ENCODE results near the gene SLC12A8.

Gene SLC12A8

GRCh38 chr3:125054062-125054448 is 158.5 kb downstream of the SLC12A8 start:
- 77% methylated on average over 4 of the region's 7 CpGs for WGBS

GRCh38 chr3:125053304-125053699 is 159.2 kb downstream of the SLC12A8 start:
- no peak for DNase-seq
- Histone ChIP-seq H4K91ac (ENCODE audit: low read length) (no peak overlapping the region), H3K23ac (ENCODE audit: low read length in 2 of 2) (no peak overlapping the region), H2AK5ac (ENCODE audit: low read length, severe bottlenecking) (peak overlapping the region; percentile 81), H3K79me1 (replicated peaks; ENCODE audit: low read length, poor library complexity, severe bottlenecking) (peaks cover 11% of the 10 kb centered on the region), H3K27me3 (ENCODE audit: control insufficient read depth in 1 of 2, insufficient read depth in 1 of 2, low read length in 2 of 2) (no peaks in the 10 kb centered on the region), H2BK15ac (ENCODE audit: low read depth, poor library complexity, severe bottlenecking) (no peak overlapping the region), H2AFZ (ENCODE audit: low read depth, low read length) (no peak overlapping the region), H2BK120ac (ENCODE audit: low read depth, low read length) (no peak overlapping the region), H3K14ac (ENCODE audit: low read length in 2 of 2) (peak overlapping the region in 1 of 2 experiments; percentile 80), H4K8ac (ENCODE audit: low read length) (peak overlapping the region; percentile 52), H3K18ac (ENCODE audit: low read depth in 1 of 2, low read length in 2 of 2) (peak overlapping the region; percentile 54 to 69), H3K4me1 (ENCODE audit: control insufficient read depth, insufficient read depth, low read depth, low read length) (peaks cover 19% of the 10 kb centered on the region), H2BK12ac (ENCODE audit: low read length in 2 of 2) (peak overlapping the region; percentile 49 to 70), H3K27ac (ENCODE audit: low read length, poor library complexity, severe bottlenecking) (peak overlapping the region; percentile 75), H3K4me2 (ENCODE audit: low read length, poor library complexity, severe bottlenecking) (peak overlapping the region; percentile 0), H3K9me3 (ENCODE audit: control insufficient read depth, low read length) (no peaks in the 10 kb centered on the region), H3K9ac (ENCODE audit: low read length) (peak overlapping the region; percentile 98), H3K4ac (ENCODE audit: low read depth in 1 of 2, low read length in 2 of 2) (no peak overlapping the region), H3K4me3 (ENCODE audit: insufficient read depth in 1 of 2, low read depth in 1 of 2, low read length in 2 of 2) (peak overlapping the region in 1 of 2 experiments; percentile 94), H3K36me3 (ENCODE audit: control insufficient read depth in 1 of 2, insufficient read depth in 2 of 2, low read depth in 1 of 2, low read length in 2 of 2) (peaks cover 7 to 35% of the 10 kb centered on the region in 2 experiments), H2BK5ac (ENCODE audit: low read depth, low read length, poor library complexity, severe bottlenecking) (no peak overlapping the region)
- 98% methylated on average over 2 of the region's 2 CpGs for WGBS

More at GRCh38 chr3:125054062-125054448, 158.5 kb downstream of the SLC12A8 start:
- H2AK5ac ChIP-seq (ENCODE audit: low read length, severe bottlenecking), result no peak overlapping the region
- H3K36me3 ChIP-seq (ENCODE audit: control insufficient read depth in 1 of 2, insufficient read depth in 2 of 2, low read depth in 1 of 2, low read length in 2 of 2), result peaks cover 6 to 28% of the 10 kb centered on the region in 2 experiments
- no peak overlapping the region for H3K4ac ChIP-seq (ENCODE audit: low read depth in 1 of 2, low read length in 2 of 2)
- H3K27ac ChIP-seq (ENCODE audit: low read length, poor library complexity, severe bottlenecking), result peak overlapping the region; percentile 19
- H2BK15ac ChIP-seq (ENCODE audit: low read depth, poor library complexity, severe bottlenecking), result no peak overlapping the region
- H3K9ac ChIP-seq (ENCODE audit: low read length), result peak overlapping the region; percentile 98
- no peak overlapping the region for H2BK120ac ChIP-seq (ENCODE audit: low read depth, low read length)
- peak; percentile 36 for DNase-seq
- H2BK12ac ChIP-seq (ENCODE audit: low read length in 2 of 2), result no peak overlapping the region
- no peak overlapping the region for H3K18ac ChIP-seq (ENCODE audit: low read depth in 1 of 2, low read length in 2 of 2)
- H4K91ac ChIP-seq (ENCODE audit: low read length), result no peak overlapping the region
- H3K4me1 ChIP-seq (ENCODE audit: control insufficient read depth, insufficient read depth, low read depth, low read length), result peaks cover 19% of the 10 kb centered on the region
- no peak overlapping the region for H4K8ac ChIP-seq (ENCODE audit: low read length)
- no peaks in the 10 kb centered on the region for H3K27me3 ChIP-seq (ENCODE audit: control insufficient read depth in 1 of 2, insufficient read depth in 1 of 2, low read length in 2 of 2)
- no peaks in the 10 kb centered on the region for H3K9me3 ChIP-seq (ENCODE audit: control insufficient read depth, low read length)
- H2AFZ ChIP-seq (ENCODE audit: low read depth, low read length), result no peak overlapping the region
- H3K79me1 ChIP-seq (replicated peaks; ENCODE audit: low read length, poor library complexity, severe bottlenecking), result peaks cover 8% of the 10 kb centered on the region
- H3K4me3 ChIP-seq (ENCODE audit: insufficient read depth in 1 of 2, low read depth in 1 of 2, low read length in 2 of 2), result peak overlapping the region in 1 of 2 experiments; percentile 94
- no peak overlapping the region for H3K14ac ChIP-seq (ENCODE audit: low read length in 2 of 2)
- H3K4me2 ChIP-seq (ENCODE audit: low read length, poor library complexity, severe bottlenecking), result peak overlapping the region; percentile 43
- H3K23ac ChIP-seq (ENCODE audit: low read length in 2 of 2), result no peak overlapping the region
- no peak overlapping the region for H2BK5ac ChIP-seq (ENCODE audit: low read depth, low read length, poor library complexity, severe bottlenecking)

- Histone ChIP-seq H3K4me1 (ENCODE audit: control insufficient read depth, insufficient read depth, low read depth, low read length) (peaks cover 19% of the 10 kb centered on the region), H4K91ac (ENCODE audit: low read length) (peak overlapping the region; percentile 77), H3K79me1 (replicated peaks; ENCODE audit: low read length, poor library complexity, severe bottlenecking) (peaks cover 13% of the 10 kb centered on the region), H3K4me3 (ENCODE audit: insufficient read depth in 1 of 2, low read depth in 1 of 2, low read length in 2 of 2) (peak overlapping the region in 1 of 2 experiments; percentile 94), H3K18ac (ENCODE audit: low read depth in 1 of 2, low read length in 2 of 2) (peak overlapping the region; percentile 69 to 78), H3K9ac (ENCODE audit: low read length) (peak overlapping the region; percentile 98), H3K36me3 (ENCODE audit: control insufficient read depth in 1 of 2, insufficient read depth in 2 of 2, low read depth in 1 of 2, low read length in 2 of 2) (peaks cover 10 to 40% of the 10 kb centered on the region in 2 experiments), H3K4me2 (ENCODE audit: low read length, poor library complexity, severe bottlenecking) (peak overlapping the region; percentile 59), H2BK5ac (ENCODE audit: low read depth, low read length, poor library complexity, severe bottlenecking) (no peak overlapping the region), H3K9me3 (ENCODE audit: control insufficient read depth, low read length) (no peaks in the 10 kb centered on the region), H2AK5ac (ENCODE audit: low read length, severe bottlenecking) (peak overlapping the region; percentile 23), H2BK15ac (ENCODE audit: low read depth, poor library complexity, severe bottlenecking) (no peak overlapping the region), H2BK12ac (ENCODE audit: low read length in 2 of 2) (peak overlapping the region in 1 of 2 experiments; percentile 49), H3K4ac (ENCODE audit: low read depth in 1 of 2, low read length in 2 of 2) (peak overlapping the region in 1 of 2 experiments; percentile 34), H3K27ac (ENCODE audit: low read length, poor library complexity, severe bottlenecking) (peak overlapping the region; percentile 75), H3K14ac (ENCODE audit: low read length in 2 of 2) (no peak overlapping the region), H2AFZ (ENCODE audit: low read depth, low read length) (no peak overlapping the region), H3K23ac (ENCODE audit: low read length in 2 of 2) (peak overlapping the region in 1 of 2 experiments; percentile 25), H2BK120ac (ENCODE audit: low read depth, low read length) (peak overlapping the region; percentile 35), H3K27me3 (ENCODE audit: control insufficient read depth in 1 of 2, insufficient read depth in 1 of 2, low read length in 2 of 2) (no peaks in the 10 kb centered on the region), H4K8ac (ENCODE audit: low read length) (peak overlapping the region; percentile 45)
- WGBS, result 22% methylated on average over 8 of the region's 8 CpGs
- DNase-seq, result peak; percentile 92
These were observed 159.8 kb downstream of the SLC12A8 start for GRCh38 chr3:125052624-125053303.

GRCh38 chr3:125051715-125052581 is 160.6 kb downstream of the SLC12A8 start:
- Histone ChIP-seq H2AFZ (ENCODE audit: low read depth, low read length) (no peak overlapping the region), H3K9ac (ENCODE audit: low read length) (peak overlapping the region; percentile 98), H3K9me3 (ENCODE audit: control insufficient read depth, low read length) (no peaks in the 10 kb centered on the region), H2BK5ac (ENCODE audit: low read depth, low read length, poor library complexity, severe bottlenecking) (no peak overlapping the region), H2BK120ac (ENCODE audit: low read depth, low read length) (peak overlapping the region; percentile 65), H2BK12ac (ENCODE audit: low read length in 2 of 2) (peak overlapping the region; percentile 38 to 81), H4K91ac (ENCODE audit: low read length) (no peak overlapping the region), H3K4me3 (ENCODE audit: insufficient read depth in 1 of 2, low read depth in 1 of 2, low read length in 2 of 2) (peak overlapping the region in 1 of 2 experiments; percentile 94), H3K36me3 (ENCODE audit: control insufficient read depth in 1 of 2, insufficient read depth in 2 of 2, low read depth in 1 of 2, low read length in 2 of 2) (peaks cover 16 to 48% of the 10 kb centered on the region in 2 experiments), H3K14ac (ENCODE audit: low read length in 2 of 2) (peak overlapping the region in 1 of 2 experiments; percentile 2), H3K4ac (ENCODE audit: low read depth in 1 of 2, low read length in 2 of 2) (peak overlapping the region; percentile 24 to 54), H3K27ac (ENCODE audit: low read length, poor library complexity, severe bottlenecking) (peak overlapping the region; percentile 75), H2BK15ac (ENCODE audit: low read depth, poor library complexity, severe bottlenecking) (peak overlapping the region; percentile 6), H3K79me1 (replicated peaks; ENCODE audit: low read length, poor library complexity, severe bottlenecking) (peaks cover 19% of the 10 kb centered on the region), H3K4me1 (ENCODE audit: control insufficient read depth, insufficient read depth, low read depth, low read length) (peaks cover 17% of the 10 kb centered on the region), H3K23ac (ENCODE audit: low read length in 2 of 2) (peak overlapping the region in 1 of 2 experiments; percentile 68), H2AK5ac (ENCODE audit: low read length, severe bottlenecking) (no peak overlapping the region), H4K8ac (ENCODE audit: low read length) (peak overlapping the region; percentile 27), H3K18ac (ENCODE audit: low read depth in 1 of 2, low read length in 2 of 2) (peak overlapping the region; percentile 42 to 79), H3K4me2 (ENCODE audit: low read length, poor library complexity, severe bottlenecking) (peak overlapping the region; percentile 59), H3K27me3 (ENCODE audit: control insufficient read depth in 1 of 2, insufficient read depth in 1 of 2, low read length in 2 of 2) (no peaks in the 10 kb centered on the region)
- 2% methylated on average over 14 of the region's 14 CpGs for WGBS
- DNase-seq, result peak; percentile 89

All from mesenchymal stem cell (in vitro differentiated cells and primary cell).